Stimulated activated CD4-positive, alpha-beta T cell treated with anti-CD3 and anti-CD28 coated beads, Interleukin-12 subunit alpha, Interleukin-12 subunit beta, amount 100 ng/mL, for 4 hours (primary cell): ENCODE results near the gene COL27A1.
"Not testable (repeated sequence)": the region's sequence is repeated elsewhere in the genome, so short reads cannot be mapped to it uniquely, and the experiment has no call there.

Experiments
- DNase-seq: peaks from one replicate; pipeline ENCODE4 v3.0.0-alpha.2; 2020

The COL27A1 gene

GRCh38 chr9:114185570-114186490 is 30.5 kb downstream of the COL27A1 start:
- no peak for DNase-seq

GRCh38 chr9:114186605-114187289 is 31.4 kb downstream of the COL27A1 start:
- DNase-seq: no peak

DNA sequence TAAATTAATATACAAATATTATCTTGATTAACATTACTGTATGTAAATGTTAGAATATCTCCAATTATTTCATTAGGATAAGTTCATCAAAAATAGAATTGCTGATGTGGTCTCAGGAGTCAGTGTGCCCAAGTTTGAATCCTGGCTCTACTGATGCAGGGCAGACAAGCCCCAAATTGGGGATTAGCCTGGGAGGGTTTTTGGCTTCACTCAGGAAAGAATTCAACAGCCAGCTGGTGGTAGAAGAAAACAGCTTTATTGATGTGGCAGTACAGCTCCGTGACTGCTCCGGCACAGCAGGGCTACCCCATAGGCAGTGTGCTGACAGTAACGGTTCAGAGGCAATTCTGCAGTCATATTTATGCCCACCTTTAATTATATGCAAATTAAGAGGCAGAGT is 32.5 kb downstream of the COL27A1 start:
- no peak for DNase-seq

DNA sequence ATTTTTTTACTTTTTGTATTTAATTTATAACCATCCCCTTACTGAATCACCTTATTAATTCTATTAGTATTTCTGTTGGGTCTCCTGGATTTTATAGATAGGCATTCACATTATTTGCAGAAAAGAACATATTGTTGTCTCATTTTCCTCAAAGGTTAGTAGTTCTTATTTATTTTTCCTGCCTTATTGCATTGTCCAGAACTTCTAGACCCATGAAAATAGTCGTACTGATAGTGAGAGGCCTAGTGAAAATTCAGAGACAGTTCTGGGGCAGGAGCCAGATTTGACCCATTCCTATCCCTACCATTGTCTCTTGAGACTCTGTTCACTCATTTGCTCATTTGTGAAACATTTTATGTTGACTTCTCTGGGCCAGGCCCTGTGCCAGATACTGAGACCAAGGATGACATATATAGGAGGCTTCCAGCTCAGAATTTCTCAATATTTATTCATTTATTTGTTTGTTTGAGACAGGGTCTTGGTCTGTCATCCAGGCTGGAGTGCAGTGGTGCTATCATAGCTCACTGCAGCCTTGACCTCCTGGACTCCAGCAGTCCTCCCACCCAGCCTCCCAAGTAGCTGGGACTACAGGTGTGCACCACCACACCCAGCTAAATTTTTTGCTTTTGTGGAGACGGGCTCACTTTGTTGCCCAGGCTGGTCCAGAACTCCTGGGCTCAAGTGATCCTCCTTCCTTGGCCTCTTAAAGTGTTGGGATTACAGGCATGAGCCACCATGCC is 34.7 kb downstream of the COL27A1 start:
- DNase-seq: no peak

DNA sequence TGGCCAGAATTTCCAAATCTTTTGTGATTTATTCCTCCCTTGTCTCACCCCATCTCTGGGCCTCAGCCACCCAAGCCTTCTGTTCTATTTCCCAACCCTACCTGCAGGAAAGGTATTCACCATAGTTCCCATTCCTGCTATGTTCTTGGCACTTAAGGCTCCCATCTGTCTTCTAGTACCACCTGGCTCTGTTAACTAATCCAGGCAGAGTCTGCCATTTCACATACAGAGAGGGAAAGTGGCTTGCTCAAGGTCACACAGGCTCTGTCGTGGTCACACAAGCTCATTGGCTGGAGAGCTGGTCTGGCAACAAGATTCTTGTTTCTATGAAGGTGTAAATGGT is 35.2 kb downstream of the COL27A1 start:
- DNase-seq: no peak

DNA sequence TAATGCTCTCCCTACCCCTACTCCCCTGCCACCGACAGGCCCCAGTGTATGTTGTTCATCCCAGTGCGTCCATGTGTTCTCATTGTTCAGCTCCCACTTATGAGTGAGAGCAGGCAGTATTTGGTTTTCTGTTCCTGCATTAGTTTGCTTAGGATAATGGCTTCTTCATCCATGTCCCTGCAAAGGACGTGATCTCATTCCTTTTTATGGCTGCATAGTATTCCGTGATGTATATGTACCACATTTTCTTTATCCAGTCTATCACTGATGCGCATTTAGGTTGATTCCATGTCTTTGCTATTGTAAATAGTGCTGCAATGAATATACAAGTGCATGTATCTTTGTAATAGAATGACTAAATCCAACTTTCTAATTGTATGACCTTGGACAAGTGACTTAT is 36.1 kb downstream of the COL27A1 start:
- DNase-seq: not testable (repeated sequence)

DNA sequence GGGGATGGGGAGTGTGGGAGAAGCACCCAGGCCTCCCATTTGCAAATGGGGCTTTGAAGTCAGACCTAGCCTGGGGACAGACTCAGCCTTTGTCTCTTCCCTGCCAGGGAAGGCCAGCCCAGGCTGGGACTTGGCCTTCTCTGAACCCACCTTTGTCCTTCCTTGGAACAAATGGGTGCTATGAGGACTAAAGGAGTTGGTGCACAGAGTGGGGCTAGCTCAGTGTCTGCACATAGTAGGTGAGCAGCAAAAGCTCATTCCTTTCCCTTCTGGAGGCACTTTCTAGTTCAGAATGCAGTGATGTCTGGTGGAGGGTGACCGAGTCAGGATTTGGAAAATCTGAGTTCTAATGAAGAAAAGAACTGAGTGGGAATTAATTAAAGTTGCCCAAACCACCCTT is 37.2 kb downstream of the COL27A1 start:
- DNase-seq: no peak

- no peak for DNase-seq
Observed at GRCh38 chr9:114193090-114193489, 37.8 kb downstream of the COL27A1 start.

GRCh38 chr9:114196117-114196516 is 40.8 kb downstream of the COL27A1 start:
- DNase-seq: no peak

DNA sequence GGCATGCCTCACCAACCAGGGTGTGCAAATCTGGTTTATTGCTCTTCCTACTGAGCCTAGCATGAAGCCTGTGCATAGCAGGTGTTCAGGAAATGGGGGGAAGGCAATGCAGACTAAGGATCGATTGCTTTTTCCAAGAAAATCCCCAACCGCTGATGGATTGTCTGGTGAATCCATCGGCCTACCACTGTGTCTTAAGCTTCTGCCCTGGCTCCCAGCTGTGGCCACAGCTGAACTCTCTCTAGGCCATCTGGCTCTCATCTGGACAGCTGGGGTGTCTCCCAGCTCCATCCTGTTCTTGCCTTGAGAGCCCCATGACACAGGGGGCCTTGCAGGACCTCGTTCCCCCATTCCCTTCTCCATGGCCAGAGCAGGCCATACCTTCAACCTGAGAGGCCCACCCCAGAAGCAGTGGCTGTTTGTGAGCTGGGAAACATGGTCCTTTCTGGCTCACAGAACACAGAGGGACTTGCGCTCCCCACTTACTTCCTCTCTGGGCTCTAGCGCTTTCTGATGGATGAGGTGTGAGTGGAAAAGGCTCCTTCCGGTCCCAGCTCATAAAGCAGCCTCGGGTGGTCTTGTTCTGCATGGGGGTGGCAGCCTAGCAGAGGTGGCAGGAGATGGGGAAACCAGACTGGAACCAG is 41.8 kb downstream of the COL27A1 start:
- DNase-seq: no peak

DNA sequence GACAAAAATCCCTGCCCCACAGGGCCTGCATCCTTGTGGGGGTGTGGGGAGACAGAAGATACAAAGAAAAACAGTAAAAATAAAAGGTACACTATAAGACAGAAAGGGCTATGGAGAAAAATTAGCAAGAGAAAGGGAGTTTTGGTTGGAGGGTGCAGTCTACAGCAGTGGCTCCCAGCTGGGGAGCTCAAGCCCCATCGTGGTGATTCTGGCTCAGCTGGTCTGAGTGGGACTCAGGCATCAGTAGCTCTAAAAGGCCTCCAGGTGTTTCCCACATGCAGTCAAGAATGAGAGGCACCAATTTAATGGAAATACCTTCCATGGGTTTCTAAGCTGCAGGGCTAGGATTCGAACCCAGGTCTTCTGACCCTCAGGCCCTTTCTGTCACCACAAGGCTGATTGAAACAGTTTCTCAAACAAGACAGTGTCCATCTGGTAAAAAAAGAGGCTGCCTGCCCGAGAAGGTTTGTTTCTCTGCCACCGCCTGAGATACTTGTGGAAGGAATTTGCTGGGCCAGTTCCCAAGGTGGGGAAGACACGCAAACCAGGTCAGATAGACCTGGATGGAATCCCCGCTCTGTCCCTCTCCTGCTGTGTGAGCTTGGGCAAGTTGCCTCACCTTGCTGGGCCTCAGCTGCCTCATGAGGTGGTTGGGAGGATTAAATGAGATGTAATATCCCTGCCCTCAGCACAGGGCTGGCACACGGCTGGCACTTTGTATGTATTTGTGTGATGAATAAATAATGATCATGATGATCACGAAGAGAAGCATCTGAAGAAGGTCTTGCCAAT is 43.1 kb downstream of the COL27A1 start:
- no peak for DNase-seq

- DNase-seq: no peak
Observed at GRCh38 chr9:114200721-114201300, 45.5 kb downstream of the COL27A1 start.

DNA sequence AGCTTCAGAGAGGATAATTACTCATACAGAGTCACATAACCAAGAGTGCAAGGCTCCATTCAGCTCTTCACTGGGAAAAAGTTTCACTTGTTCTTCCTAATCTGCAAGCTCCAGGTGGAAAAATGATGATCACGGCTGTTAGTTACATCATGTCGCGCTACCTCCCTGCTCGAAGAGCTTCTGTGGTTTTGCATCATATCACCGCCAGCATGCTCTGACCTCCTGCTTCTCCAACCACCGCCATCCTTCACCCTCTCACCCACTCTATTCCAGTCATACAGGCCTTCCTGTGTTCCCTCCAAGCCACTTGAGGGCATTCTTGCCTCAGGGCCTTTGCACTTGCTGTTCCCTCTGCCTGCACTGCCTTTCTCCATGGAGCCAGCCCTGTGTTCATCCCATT is 47.1 kb downstream of the COL27A1 start:
- DNase-seq: no peak

GRCh38 chr9:114202849-114203248 is 47.5 kb downstream of the COL27A1 start:
- DNase-seq: no peak

DNA sequence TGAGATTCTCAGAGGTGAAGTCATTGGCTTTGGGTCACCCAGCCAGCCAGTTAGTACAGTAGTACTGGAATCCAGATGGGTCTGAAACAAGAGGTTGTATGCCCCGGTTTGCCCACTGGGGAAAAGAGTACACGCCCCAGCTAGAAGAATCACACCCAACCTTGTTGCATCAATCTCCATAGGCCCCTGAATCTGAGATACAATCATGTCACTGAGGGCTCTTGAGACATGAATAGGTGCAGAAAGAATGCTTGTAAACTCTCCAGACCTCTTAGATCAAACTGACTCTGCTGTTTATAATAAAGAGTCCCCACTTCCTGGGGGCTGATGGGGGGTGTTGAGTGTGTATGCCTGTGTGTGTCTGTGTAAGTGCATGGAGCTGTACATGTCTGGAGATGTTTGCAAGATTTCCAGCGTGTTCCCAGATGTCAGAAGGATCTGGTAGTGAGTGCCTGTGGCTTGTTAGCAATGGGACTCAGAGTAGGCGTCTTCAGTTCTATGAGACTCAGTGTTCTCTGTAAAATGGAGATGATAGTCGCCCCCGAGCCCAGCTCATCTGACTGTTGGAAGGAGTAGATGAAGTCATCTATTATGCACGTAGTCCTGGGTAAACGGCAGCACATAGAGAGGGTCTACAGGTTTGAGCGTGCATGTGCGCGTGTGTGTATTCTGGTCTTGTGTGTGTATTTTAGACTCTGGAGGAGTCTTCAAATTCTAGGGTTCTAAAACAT is 48.2 kb downstream of the COL27A1 start:
- DNase-seq: no peak

DNA sequence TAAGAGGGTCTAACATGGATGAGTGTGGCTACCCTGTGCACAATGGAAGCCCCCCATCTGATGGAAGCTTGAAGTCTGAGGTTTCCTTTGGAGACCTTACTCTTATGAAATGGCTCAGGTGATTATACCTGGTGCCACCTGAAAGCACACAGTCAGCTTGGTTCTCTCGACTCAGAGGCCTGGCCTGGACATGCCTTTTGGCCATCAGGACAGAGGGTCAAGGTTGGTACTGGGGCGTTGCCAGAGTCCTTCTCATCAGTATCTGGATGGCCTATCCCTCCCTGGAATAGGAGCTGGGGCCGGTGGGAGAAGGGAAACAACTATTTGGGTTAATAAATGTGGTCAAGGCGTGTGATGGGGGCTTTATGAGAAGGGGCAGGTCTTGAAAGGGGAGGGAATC is 48.9 kb downstream of the COL27A1 start:
- no peak for DNase-seq

- no peak for DNase-seq
Observed at GRCh38 chr9:114205171-114206015, 50.1 kb downstream of the COL27A1 start.

GRCh38 chr9:114206221-114206789 is 51.0 kb downstream of the COL27A1 start:
- no peak for DNase-seq

- DNase-seq: no peak
Observed at GRCh38 chr9:114207034-114207810, 51.9 kb downstream of the COL27A1 start.
